GM21526 (cell line): ENCODE data around the gene TUBB4B.

Experiments used
- ATAC-seq: cut with Tn5 transposase; IDR thresholded peaks from one replicate; pipeline ENCODE4 v1.9.1; 2021; ENCODE audit warnings: moderate library complexity; ENCODE audit not compliant: unreplicated experiment, low FRiP score

Gene TUBB4B

DNA sequence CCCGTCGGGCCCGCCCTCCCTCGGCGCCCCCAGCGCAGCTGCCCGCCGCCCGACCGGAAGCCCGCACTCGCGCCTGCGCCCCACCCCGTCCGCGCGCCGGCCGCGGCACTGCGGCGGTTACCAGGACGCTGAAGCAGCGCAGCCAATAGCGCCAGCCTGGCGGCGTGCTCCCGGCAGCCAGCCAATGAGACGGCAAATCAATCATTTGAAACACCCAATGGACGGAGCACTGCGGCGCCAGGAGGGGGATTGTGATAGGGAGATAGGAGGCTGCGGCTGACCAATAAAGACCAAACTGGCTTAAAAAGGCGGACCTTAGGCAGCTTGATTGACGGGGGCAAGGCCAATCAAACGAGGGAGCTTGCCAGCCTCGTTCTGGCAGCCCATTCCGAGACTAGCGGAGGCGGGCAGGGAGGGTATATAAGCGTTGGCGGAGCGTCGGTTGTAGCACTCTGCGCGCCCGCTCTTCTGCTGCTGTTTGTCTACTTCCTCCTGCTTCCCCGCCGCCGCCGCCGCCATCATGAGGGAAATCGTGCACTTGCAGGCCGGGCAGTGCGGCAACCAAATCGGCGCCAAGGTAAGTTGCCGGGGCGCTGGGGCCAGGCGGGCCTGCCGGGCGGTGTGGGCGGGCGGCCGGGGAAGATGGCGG, at the start of gene TUBB4B:
Gene TUBB4B (plus strand): TSS at position 447 of the 649 bp plus-strand sequence. CDS start 74 bp downstream, at position 521.
- ATAC-seq: peak; percentile 63

- no peak for ATAC-seq
Observed at GRCh38 chr9:137191691-137192447, 49.2 kb upstream of the TUBB4B start.

DNA sequence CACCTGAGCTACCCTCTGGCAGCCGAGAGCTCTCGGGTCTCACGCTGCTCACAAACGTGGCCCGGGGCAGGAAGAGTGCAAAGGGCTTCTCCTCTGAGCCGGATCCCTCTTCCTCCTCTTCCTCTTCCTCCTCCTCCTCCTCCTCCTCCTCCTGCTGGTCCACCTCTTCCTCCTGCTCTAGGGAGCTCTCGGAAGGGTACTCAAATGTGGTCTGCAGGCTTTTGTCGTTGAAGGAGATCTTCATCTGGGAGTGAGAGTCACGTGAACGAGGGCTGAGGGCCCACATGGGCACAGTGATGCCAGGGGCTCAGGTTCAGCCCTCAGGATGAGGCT, 48.7 kb upstream of the TUBB4B start:
- ATAC-seq: no peak

- ATAC-seq: no peak
Observed at GRCh38 chr9:137192859-137193258, 48.2 kb upstream of the TUBB4B start.

DNA sequence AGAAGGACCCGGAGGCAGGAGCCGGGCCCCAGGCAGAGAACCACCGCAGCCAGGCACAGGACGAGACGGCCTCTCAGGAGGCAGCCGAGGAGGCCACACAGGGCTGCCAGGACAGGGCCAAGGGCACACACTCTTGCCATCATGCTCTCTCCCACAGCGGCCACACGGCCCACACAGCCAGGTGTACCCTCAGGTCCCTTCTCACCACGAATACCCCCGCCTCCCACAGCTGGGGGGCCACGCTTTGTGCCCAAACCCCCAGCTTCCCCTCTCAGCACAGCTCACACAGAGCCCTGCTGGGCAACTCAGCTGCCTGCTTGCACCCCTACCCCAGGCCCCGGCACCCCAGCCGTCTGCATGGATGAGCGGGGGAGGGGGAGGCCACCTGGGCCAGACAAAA, 47.3 kb upstream of the TUBB4B start:
- no peak for ATAC-seq

GRCh38 chr9:137194388-137194787, 46.7 kb upstream of the TUBB4B start:
- no peak for ATAC-seq

- no peak for ATAC-seq
Observed at GRCh38 chr9:137194909-137195308, 46.2 kb upstream of the TUBB4B start.

DNA sequence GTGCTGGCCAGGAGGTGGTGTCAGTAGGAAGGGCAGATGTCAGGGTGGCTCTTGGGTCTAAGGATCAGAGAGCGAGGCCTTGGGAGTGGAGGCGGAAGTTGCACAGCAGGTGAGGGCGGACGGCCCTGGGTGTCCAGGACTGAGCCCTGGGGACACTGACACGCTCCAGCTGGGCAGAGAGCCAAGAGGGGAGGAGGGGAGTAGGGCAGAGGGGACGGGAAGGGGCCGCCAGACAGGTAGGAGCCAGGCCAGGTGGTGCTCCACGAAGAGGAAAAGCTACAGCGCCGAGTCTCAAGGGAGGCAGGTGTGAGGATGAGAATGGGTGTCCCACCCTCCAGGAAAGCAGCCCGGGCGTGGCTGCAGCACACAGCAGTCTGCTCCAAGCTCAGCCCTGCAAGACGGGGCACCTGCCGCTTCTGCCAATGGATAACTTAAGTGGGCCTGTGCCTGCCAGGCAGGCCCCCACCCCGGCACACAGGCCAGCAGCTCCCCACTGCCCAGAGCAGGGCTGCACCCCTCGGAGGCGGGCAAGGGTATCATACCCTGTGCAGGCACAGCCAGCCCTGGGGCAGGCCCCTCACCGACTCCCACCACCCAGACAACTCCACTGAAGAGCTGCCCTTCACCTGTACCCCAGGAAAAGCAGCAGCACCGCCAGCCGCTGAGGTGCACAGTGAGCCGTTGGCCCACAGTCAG, 45.4 kb upstream of the TUBB4B start:
- ATAC-seq: no peak

DNA sequence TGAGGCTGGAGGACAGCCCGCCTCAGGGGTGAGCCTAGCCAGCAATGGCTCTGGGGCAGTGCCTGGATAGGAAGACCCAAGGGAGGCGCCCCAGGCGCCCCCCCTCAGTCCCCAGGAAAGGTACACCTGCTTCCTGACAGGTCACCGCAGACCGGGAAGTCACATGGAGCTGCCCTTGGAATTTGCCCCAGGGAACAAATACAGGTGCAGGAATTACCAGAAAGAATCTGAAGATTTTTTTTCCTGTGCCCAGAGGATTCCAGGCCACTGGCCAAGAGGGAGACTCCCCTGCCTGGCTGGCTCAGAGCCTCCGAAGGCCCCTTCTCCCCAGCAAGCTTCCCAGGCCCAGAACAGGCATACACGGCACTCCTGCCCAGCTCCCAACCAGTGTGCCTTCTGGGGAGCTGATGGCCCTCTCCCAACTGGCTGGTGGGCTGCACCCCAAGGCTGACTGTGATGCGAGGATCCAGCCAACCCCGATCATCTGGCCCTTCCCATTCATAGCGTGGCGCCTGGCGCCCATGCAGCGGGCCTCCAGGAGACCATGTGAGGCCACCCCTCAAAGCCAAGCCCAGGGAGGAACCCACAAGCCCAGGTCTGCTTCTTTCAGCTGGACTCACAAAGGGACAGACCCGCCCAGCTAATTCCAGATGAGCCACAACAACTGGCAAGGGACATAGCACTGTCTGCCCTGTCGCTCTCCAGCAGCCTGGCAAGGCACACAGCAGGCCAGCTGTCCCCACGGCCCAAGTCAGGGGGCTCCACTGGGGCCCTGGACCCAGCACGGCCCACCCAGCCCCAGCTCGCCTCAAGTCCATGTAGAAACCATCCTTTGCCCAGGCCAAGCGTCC, 42.8 kb upstream of the TUBB4B start:
- ATAC-seq: no peak

- ATAC-seq: no peak
Observed at GRCh38 chr9:137198902-137199283, 42.2 kb upstream of the TUBB4B start.

DNA sequence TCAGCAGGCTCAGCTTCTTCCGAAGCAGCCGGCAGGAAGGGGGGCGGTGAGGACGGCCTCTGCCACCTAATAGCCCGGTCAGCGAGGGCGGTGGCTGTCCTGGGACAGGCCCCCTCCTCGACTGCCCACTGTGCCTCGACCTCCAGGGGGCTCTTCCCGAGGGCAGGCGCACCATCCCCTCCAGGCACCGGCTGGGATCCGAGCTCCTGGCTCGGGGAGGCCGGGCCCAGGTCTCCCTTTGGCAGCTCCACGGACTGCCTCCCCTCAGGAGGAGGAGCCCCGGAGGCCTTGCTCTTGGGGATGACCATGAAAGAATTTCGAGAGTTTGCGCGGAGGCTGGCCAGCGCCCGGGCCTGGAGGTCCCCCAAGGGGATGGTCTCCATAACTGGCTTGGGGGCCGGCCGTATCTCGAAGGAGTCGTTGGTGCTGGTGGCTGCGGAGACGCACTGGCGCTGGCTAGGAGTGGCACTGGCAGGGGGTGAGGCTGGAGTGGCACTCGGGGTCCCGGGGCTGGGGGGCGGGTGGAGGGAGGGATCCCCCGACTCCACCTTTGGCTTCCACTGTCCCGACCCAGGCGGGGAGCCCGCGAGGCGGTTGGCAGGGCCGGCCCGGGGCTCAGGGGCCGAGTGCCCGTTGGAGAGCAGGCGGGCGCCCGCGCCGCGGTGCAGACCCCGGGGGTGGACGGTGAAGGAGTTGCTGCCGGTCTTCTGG, 41.5 kb upstream of the TUBB4B start:
- ATAC-seq: no peak

- peak; percentile 74 for ATAC-seq
Observed at GRCh38 chr9:137200311-137201204, 40.5 kb upstream of the TUBB4B start, which contains the start of gene TPRN. Gene TPRN (minus strand): TSS chr9:137200741. CDS start chr9:137200711, 30 bp downstream.

DNA sequence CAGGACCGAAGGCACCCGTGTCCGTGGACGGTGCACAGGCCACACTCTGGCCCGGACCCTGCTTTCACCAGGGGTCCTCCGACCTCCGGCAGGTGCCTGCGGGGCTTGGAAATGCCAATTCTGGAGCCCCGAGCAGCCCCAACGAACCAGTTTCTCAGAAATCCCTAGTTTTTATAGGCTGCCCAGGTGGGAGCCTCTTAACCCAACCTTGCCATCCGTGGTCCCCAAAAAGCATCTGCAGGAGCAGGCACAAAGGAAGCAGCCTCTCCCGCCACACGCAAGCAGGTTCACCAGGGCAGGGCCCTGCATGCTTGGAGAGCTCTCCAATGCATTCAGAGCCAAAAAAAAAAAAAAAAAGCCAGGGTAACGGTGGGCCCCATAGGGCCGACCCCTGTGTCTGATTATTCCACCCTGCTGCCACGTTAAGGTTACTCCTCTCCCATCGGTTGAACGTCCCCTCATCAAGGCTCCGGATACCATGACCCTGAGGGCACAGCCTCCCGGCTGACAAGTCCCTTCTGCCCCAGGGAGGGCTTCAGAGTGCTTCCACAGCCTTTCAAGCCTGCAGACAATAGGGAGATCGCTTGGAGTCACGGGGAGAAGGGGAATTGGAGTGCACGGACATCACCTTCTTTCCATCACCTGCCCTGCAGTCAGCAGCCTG, 39.8 kb upstream of the TUBB4B start:
- no peak for ATAC-seq

GRCh38 chr9:137202966-137203365, 38.1 kb upstream of the TUBB4B start:
- ATAC-seq: no peak

GRCh38 chr9:137204731-137205125, 36.4 kb upstream of the TUBB4B start:
- no peak for ATAC-seq

- ATAC-seq: peak; percentile 45
Observed at GRCh38 chr9:137205126-137206069, 35.7 kb upstream of the TUBB4B start, which contains the start of the genes NDOR1 and TMEM203. Gene NDOR1 (plus strand): TSS chr9:137205700. CDS start chr9:137205778, 78 bp downstream. Gene TMEM203 (minus strand): TSS chr9:137205648. CDS start chr9:137205414, 234 bp downstream.

DNA sequence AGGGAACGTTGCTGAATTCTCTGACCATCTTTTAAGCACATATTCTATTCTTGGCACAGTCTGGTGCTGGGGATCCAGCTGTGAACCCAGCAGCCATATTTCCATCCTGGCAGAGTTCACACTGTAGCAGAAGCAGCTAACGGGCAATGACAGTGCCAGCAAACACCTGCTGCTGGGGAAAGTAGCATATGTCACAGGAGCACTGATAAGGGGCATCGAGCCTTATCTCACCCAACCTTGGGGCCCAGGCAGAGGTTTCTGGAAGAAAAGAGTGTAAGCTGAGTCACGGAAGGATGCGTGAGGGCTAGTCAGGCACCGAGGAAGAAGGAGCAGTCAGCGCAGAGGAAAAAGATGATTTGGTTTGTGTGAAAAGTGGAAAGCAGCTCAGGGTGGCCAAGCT, 34.5 kb upstream of the TUBB4B start:
- ATAC-seq: no peak
